Effector memory CD4-positive, alpha-beta T cell (primary cell): ENCODE results near the gene FAM110D.

Source experiments
- DNase-seq, 3 donors: peaks; one replicate each; pipeline ENCODE4 v3.0.0-alpha.2; 2020
- H3K27ac ChIP-seq: 2 replicates; pipeline ENCODE4 v1.7.0; 2013; ENCODE audit warnings: mild to moderate bottlenecking, low read length, moderate library complexity; ENCODE audit not compliant: insufficient read depth, poor library complexity, severe bottlenecking
- H3K27me3 ChIP-seq: replicated peaks from 2 replicates; pipeline ENCODE4 v1.7.0; 2013; ENCODE audit warnings: mild to moderate bottlenecking, low read length; ENCODE audit not compliant: insufficient read depth, control insufficient read depth, poor library complexity, severe bottlenecking
- H3K36me3 ChIP-seq: 2 replicates; pipeline ENCODE4 v1.7.0; 2013; ENCODE audit warnings: mild to moderate bottlenecking, low read length, moderate library complexity; ENCODE audit not compliant: control insufficient read depth, insufficient read depth
- H3K4me1 ChIP-seq: 2 replicates; pipeline ENCODE4 v1.7.0; 2013; ENCODE audit warnings: low read length, mild to moderate bottlenecking; ENCODE audit not compliant: control insufficient read depth, insufficient read depth, poor library complexity, severe bottlenecking
- H3K4me3 ChIP-seq: 2 replicates; pipeline ENCODE4 v1.7.0; 2013; ENCODE audit warnings: low read length, low read depth, mild to moderate bottlenecking; ENCODE audit not compliant: insufficient read depth, poor library complexity, severe bottlenecking
- H3K9me3 ChIP-seq: 2 replicates; pipeline ENCODE4 v1.7.0; 2013; ENCODE audit warnings: mild to moderate bottlenecking, low read length, moderate library complexity; ENCODE audit not compliant: control insufficient read depth

FAM110D gene

DNA sequence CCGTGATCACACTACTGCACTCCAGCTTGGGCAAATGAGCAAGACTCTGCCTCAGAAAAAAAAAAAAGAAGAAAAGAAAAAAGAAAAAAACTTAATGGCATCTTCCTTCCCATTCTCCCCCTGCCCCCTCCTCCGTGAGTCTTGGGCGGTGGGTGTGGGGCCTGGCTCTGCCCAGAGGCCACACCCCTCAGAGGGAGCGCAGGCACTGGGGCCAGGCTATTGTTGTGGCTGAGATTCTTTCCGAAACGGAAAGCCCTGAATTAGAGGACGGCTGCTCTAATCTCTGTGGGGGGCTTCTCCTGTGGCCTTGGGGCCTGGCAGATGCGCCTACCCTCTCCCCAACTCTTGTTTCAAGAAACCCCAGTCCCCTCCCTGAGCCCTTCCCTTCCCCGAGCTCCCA lies 4.1 kb upstream of the FAM110D start:
- Histone ChIP-seq H3K4me1 (no peaks in the 10 kb centered on the region), H3K36me3 (no peaks in the 10 kb centered on the region), H3K4me3 (no peak overlapping the region), H3K27ac (no peak overlapping the region), H3K9me3 (no peaks in the 10 kb centered on the region), H3K27me3 (peaks cover 12% of the 10 kb centered on the region)
- no peak for DNase-seq

DNA sequence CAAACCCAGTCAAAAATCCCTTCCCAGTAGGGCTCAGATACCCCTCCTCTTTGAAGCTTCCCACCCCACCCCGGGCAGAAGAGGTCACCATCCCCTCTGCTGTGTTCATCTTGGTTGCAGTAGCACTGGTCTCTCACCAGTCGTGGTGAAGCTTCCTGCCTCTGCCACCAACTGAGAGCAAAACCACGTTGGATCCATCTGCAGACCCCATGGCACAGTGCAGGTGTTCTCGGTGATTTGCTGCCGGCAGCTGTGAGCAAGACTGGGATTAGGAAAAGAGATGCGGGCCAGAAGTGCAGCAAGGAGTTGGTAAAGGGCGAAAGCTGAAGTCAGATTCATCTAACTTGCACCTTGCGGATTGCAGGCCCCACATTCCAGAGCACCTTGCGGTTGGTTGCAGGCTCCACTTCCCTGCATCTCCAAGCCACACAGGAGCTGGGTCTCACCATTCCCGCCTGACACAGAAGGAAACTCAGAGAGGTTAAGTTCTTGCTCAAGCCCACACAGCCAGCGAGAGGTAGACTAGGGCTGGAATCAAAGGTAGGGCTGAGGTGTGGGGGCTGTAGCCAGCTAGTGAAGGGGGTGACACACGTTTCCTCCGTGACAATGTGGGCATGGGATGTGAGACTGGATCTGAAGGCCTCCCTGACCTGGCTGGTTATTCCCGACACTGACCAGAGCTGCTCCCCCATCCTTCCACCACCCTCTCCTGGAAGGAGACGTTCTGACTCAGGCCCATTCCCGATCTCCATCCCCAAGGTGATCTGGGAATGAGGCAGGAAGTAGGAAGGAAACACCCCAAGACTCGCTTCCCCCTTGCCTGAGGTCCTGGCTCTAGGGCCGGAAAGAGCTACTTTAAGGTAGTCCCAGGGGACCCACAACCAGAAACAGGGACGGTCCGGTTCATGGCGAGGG lies 3.3 kb upstream of the FAM110D start:
- Histone ChIP-seq H3K36me3 (no peaks in the 10 kb centered on the region), H3K9me3 (no peaks in the 10 kb centered on the region), H3K27ac (no peak overlapping the region), H3K27me3 (peaks cover 14% of the 10 kb centered on the region), H3K4me1 (no peaks in the 10 kb centered on the region), H3K4me3 (no peak overlapping the region)
- no peak for DNase-seq

DNA sequence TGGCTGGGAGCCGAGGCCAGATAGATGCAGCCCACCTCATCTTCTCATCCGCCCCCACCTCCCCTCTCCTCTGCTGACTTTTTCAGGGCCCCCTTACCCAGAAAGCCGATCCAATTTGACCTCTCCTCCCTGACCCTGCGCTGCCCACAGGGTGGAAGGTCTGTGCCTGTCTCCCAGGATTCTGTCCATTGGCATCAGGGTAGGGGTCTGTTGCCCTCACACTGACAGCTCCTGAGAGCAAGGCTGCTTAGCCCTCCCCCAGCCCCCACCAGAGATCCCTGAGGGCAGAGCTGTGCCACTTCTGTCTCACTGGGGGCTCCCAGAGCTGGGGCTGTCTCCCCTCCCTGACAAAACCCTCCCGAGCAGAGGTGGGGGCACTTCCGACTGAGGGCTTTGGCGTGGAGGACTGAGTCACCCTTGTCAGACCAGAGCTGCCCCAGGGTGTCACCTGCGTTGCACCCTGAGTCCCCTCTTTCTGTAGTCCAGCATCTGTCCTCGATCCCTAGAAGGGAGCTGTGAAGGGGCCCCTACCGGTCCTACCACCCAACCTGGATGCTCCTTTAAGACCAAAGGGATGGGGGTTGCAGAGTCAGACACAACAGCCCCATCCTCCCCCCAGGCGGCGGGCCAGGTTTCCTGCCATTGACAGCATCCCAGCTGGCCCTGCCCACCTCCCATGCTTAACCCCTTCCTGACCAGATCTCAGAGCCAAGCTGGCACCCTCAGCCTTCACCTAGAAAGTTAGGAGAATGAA lies 2.4 kb upstream of the FAM110D start:
- Histone ChIP-seq H3K4me1 (peaks cover 2% of the 10 kb centered on the region), H3K4me3 (no peak overlapping the region)
- no peak for DNase-seq

DNA sequence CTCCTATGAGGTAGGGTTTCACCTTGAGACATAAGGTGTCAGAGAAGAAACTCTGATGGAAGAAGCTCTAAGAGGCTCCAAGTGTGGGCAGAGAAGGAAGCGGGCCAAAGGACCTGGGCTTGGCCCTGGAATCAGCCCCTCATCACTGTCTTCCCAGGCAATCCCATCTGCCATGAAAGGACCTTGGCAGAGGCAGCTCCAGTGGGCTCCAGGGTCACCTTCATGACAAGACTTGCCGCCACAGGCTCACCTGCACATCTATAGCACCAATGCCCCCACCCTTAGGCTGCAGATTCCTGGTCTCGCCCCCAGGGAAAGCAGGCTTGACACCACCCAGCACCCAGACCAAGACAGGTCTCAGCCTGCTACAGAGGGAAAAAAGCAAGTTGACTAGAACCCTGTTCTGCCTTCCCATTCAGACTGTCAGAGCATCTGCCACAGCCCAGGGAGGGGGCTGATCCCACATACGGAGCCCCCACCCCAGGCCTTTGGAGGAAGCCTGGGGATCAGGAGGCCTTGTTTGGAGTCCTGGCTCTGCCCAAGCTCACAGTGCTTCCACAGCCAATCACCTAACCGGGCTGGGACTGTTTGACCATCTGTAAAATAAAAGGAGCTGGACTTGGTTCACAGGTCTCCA lies 490 bp upstream of the FAM110D start:
- Histone ChIP-seq H3K27me3 (peaks cover 34% of the 10 kb centered on the region), H3K4me1 (peaks cover 9% of the 10 kb centered on the region), H3K4me3 (no peak overlapping the region), H3K9me3 (no peaks in the 10 kb centered on the region), H3K27ac (no peak overlapping the region), H3K36me3 (no peaks in the 10 kb centered on the region)
- no peak for DNase-seq

More for the DNA sequence above, 2.4 kb upstream of the FAM110D start:
- Histone ChIP-seq H3K9me3 (no peaks in the 10 kb centered on the region), H3K36me3 (no peaks in the 10 kb centered on the region), H3K27ac (no peak overlapping the region), H3K27me3 (peaks cover 22% of the 10 kb centered on the region)

DNA sequence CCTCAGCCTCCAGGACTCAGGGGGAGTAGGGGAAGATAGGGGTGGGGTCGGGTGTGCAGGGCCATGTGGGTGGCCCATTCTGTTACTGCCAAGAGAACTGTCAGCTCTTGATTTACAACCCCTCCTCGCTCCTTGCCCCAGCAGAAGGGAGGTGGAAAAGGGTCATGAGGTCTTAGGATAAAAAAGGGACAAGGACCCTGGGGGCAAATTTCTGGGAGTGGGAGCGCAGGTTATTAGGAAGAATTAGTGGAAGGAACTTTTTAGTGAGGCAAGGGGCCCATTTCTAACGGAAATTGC lies 812 bp downstream of the FAM110D start:
- Histone ChIP-seq H3K36me3 (no peaks in the 10 kb centered on the region), H3K9me3 (no peaks in the 10 kb centered on the region), H3K4me3 (no peak overlapping the region), H3K4me1 (peaks cover 16% of the 10 kb centered on the region), H3K27me3 (peaks cover 34% of the 10 kb centered on the region), H3K27ac (no peak overlapping the region)
- no peak for DNase-seq

DNA sequence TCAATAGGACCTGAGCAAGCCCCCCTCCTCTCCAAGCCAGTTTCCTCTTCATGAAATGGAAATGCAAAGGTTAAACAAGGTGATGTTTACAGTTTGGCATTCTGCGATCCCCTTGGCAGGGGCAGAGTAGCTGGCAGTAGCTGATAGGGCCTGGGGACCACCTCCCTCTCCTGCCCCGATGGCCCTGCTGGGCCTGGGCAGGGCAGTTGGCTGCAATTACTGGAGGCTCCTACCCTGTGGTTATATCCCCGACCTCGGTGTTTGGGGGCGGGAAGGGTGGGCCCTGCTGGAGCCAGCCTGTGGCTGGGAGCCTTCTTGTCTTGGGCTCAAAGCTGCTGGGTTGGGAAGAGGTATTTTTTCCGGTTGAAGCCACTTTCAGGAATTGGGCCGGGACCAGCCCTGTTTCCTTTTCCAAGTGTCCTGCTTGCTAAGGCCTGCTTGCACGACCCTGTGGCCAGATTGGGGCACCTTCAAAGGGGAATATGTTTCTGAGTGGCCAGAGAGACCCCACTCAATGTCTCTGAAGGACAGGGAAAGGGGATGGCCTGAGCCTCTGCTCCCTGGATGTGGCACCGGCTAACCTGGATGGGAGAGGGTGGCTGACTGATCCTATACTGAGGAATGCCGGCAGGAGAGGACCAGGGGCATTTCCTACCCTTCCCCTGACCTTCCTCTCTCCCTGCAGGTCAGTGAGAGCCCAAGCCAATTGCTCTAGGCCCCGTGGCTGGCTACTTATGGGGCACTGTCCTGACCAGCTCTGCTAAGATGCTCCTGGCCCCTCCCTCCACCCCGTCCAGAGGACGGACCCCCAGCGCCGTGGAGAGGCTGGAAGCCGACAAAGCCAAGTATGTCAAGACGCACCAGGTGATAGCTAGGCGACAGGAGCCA lies 1.9 kb downstream of the FAM110D start:
- H3K4me3 ChIP-seq, result no peak overlapping the region
- H3K27me3 ChIP-seq, result peaks cover 34% of the 10 kb centered on the region
- H3K36me3 ChIP-seq, result no peaks in the 10 kb centered on the region
- DNase-seq, result no peak
- no peaks in the 10 kb centered on the region for H3K9me3 ChIP-seq
- no peak overlapping the region for H3K27ac ChIP-seq
- peaks cover 16% of the 10 kb centered on the region for H3K4me1 ChIP-seq

DNA sequence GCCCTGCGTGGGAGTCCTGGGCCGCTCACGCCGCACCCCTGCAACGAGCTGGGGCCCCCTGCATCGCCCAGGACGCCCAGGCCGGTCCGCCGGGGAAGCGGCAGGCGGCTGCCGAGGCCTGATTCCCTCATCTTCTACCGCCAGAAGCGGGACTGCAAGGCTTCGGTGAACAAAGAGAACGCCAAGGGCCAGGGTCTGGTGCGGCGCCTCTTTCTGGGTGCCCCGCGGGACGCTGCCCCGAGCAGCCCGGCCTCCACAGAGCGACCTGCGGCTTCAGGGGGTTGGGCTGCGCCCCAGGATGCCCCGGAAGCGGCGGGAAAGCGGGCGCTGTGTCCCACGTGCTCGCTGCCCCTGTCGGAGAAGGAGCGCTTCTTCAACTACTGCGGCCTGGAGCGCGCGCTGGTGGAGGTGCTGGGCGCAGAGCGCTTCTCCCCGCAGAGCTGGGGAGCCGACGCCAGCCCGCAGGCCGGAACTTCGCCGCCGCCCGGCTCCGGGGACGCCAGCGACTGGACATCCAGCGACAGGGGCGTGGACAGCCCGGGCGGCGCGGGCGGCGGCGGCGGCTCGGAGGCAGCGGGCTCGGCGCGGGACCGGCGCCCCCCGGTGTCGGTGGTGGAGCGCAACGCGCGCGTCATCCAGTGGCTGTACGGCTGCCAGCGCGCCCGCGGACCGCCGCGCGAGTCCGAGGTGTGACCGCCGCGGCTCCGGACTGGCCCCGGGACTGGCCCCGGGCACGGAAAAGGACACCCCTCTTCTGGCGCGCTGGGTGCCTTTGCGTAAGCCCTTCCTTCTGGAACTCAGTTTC lies 2.7 kb downstream of the FAM110D start:
- Histone ChIP-seq H3K4me3 (peak overlapping the region; percentile 48), H3K36me3 (no peaks in the 10 kb centered on the region), H3K4me1 (peaks cover 16% of the 10 kb centered on the region), H3K9me3 (no peaks in the 10 kb centered on the region), H3K27ac (no peak overlapping the region), H3K27me3 (peaks cover 34% of the 10 kb centered on the region)
- peak in 1 of 3 donors; percentile 6 for DNase-seq

DNA sequence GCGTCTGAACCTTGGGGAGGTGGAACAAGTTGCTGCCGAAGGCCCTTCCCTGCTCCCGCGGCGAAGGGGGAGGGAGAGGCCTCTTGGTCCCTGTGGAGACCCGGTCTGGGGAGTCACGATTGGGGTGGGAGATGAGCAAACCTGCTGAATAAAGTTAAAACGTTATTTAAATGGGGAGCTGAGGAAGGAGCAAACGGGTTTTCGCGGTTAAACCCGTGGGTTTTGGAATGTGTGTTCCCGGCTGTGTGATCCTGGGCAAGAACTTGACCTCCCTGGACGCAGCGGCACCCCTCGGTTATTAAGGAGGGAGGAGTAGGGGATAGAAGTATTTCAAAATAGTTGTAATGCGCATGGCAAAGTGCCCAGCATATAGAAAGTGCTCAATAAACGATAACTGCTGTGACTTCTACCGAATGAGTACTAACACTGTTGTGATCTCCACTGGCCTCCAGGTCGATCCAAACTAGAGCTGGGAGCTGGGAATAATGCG lies 3.4 kb downstream of the FAM110D start:
- Histone ChIP-seq H3K27me3 (peaks cover 34% of the 10 kb centered on the region), H3K4me1 (peaks cover 16% of the 10 kb centered on the region), H3K27ac (no peak overlapping the region), H3K9me3 (no peaks in the 10 kb centered on the region), H3K36me3 (no peaks in the 10 kb centered on the region), H3K4me3 (peak overlapping the region; percentile 44)
- DNase-seq, result no peak

DNA sequence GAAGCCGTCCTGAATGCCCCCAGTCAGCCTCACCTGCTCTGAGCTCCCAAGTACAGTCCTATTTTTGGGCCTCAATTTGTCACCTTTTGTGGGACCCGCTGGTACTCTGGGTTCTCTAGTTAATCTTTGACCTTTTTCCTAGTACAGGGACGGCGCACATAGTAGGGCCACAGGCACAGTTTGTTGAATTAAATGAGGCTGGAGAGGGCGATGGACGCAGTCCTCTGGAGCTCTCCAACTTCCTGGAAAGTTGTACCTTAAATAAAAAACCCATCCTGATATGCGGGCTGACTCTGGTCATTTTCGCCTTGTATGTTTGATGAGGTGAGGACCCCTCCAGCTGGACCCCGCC lies 4.8 kb downstream of the FAM110D start:
- Histone ChIP-seq H3K4me1 (peaks cover 16% of the 10 kb centered on the region), H3K4me3 (no peak overlapping the region), H3K27ac (no peak overlapping the region), H3K27me3 (peaks cover 29% of the 10 kb centered on the region), H3K9me3 (no peaks in the 10 kb centered on the region), H3K36me3 (no peaks in the 10 kb centered on the region)
- DNase-seq, result no peak
